ENCODE measurements around the gene SCARF1. TPM values are rescaled to one million over a fixed set of nuclear protein-coding genes. Genes with fewer than 3 reads are reported as not detected.
A peak's percentile ranks its signal among the peaks of the same experiment; 100 is the strongest.
"Not testable (repeated sequence)": the region's sequence is repeated elsewhere in the genome, so short reads cannot be mapped to it uniquely, and the experiment has no call there.

The SCARF1 gene
- 17.1 TPM for total RNA-seq

DNA sequence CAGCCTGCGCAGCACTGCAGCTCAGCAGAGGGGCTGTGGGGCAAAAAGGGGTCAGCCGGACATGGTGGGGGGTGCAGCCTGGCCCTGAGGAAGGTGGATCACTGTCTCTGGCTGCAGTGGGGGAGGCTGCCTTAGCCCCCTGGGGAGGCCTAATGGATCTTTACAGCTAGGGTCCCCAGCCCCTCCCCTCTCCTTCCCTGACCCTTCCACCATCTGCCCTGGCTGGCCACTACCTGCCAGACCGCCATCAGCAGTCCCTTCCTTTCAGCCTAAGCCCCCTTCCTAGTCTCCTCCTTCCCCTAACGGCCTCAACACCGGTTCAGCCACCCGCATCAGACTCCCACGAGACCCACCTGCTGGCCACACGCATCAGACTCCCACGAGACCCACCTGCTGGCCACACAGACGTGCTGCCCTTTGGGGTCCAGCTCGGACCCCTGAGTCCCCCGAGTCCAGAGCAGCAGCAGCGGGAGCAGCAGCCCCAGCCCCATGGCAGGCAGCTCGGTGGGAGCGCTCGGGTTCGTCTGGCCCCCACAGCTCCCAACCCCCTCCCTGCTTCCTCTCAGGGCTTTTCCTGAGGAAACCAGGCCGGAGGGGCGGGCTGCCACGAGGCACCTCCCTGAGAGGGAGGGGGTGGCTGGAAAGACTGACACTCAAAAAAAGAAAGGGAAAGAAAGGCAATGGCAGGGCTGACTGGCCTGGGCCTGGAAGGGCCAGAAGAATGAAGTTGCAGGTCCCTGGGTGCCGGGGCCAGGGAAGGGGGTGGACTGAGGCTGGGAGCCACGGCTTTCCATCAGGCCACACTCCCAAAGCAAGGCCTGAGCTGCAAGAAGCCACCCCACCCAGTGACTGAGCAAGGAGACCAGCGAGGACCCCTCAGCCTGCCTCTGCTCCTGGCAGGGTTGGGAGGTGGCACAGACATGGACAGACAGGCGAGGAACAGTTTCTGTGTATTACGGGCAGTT is at the start of gene SCARF1:
TSS of gene SCARF1 (minus strand) at position 526 of the 965 bp plus-strand sequence. CDS start at position 491, 35 bp downstream.
- peak; percentile 32 for DNase-seq

- no peak for DNase-seq
Observed at GRCh38 chr17:1693339-1693738, 47.8 kb upstream of the SCARF1 start.

DNA sequence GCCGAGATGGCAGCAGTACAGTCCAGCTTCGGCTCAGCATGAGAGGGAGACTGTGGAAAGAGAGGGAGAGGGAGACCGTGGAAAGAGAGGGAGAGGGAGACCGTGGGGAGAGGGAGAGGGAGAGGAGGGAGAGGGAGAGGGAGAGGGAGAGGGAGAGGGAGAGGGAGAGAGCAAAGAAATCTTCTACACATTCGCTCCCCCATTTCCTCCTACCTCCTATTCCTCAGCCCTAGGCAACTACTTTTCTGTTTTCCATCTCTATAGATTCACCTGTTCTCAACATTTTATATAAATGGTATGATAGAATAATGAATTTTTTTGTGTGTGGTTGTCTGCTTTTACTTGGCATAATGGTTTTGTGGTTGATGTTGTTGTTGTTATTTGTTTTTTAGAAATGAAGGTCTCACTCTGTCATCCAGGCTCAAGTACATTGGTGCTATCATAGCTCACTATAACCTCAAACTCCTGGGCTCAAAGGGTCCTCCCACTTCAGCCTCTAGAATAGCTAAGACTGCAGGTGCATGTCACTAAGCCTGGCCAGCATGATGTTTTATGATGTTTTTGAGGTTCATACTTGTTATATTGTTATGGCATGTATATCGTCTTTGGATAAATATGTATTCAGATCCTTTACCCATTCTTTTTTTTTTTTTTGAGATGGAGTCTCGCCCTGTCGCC is 45.2 kb upstream of the SCARF1 start:
- no peak for DNase-seq

DNA sequence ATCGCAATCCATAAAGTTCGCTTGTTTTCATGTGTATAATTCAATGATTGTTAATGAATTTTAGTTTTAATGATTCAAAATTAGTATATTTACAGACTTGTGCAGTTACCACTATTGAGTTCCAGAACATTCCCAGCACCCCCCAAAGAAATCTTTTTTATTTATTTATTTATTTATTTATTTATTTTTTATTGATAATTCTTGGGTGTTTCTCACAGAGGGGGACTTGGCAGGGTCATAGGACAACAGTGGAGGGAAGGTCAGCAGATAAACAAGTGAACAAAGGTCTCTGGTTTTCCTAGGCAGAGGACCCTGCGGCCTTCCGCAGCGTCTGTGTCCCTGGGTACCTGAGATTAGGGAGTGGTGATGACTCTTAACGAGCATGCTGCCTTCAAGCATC is 42.9 kb upstream of the SCARF1 start:
- DNase-seq: not testable (repeated sequence)

GRCh38 chr17:1686086-1686485 is 40.6 kb upstream of the SCARF1 start:
- DNase-seq: no peak

GRCh38 chr17:1684378-1685189 is 39.1 kb upstream of the SCARF1 start, which contains the start of gene PRPF8:
Gene PRPF8 (minus strand): TSS chr17:1684867. CDS start chr17:1684571, 296 bp downstream.
- DNase-seq: peak; percentile 99

DNA sequence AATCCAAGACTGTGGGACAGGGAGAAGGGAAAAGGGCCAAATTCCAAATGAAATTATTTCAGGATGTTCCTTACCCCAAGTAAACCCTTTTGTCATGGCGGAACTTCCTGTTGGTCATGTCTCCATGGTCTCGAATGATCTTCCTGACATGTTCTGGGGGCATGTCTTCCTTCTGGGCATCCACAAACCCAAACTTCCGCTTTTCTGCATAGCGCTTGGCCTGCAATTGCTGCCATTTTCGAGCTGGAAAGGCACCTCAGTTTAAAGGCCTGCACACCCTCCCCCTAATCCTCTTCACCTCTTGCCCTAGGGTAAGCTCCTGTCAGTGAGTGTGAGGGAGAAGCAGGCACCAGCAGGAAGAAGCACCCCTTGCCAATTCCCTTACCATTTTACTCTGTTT is 37.9 kb upstream of the SCARF1 start:
- no peak for DNase-seq

- no peak for DNase-seq
Observed at GRCh38 chr17:1676401-1676800, 30.9 kb upstream of the SCARF1 start.

DNA sequence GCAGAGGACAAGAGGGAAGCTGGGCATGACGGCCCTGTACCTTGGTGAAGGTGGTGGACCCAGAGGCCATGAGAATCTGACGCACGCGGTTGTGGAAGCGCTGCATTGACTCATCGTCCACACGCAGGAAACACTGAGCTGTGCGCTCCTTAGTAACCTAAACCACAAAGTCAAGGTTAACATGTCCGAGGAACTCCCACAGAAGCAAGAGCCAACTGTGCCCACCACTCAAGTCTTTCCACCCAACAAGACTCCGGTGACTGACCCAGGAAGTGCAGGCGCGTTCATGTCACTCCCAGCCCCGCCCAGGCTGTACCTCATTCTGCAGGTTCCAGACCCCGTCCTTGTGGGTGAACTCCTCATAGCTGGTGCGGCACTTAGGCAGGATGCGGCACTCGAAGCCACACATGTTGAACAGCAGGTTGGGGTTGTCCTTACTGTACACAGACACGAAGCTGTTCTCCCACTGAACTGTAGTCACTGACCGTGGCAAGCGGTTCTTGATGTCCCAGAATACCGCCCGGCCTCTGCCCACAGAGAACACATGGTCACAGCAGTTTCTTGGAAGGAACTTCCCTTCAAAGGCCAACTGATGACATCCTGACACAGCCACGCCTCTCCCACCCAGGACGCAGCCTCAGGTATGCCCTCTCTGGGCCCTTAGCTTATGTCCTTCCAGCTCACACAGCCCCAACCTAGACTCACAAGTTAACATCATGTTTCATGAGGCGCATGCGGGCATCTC is 27.7 kb upstream of the SCARF1 start:
- no peak for DNase-seq

- not testable (repeated sequence) for DNase-seq
Observed at GRCh38 chr17:1663934-1664333, 18.4 kb upstream of the SCARF1 start.

- DNase-seq: no peak
Observed at GRCh38 chr17:1661045-1661444, 15.5 kb upstream of the SCARF1 start.

DNA sequence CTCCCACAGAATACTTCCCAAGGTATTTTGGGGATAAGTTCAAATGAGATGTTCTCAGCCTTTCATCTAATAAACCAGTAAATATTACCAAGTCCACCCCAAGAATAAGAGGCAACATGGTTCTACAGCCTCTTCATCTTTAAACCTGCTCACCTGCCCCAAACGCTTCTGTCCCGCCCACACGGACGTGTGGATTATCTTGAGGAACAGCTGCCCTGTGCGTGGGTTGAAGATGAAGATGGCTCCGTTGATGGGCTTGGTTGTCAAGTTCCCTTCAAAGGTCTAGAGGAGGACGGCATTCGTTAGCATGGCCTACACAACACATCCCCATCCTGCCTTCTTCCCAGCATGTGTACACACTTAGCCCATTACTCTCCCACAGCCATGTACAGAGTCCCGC is 12.6 kb upstream of the SCARF1 start:
- DNase-seq: no peak

- no peak for DNase-seq
Observed at GRCh38 chr17:1653735-1654134, 8.2 kb upstream of the SCARF1 start.

DNA sequence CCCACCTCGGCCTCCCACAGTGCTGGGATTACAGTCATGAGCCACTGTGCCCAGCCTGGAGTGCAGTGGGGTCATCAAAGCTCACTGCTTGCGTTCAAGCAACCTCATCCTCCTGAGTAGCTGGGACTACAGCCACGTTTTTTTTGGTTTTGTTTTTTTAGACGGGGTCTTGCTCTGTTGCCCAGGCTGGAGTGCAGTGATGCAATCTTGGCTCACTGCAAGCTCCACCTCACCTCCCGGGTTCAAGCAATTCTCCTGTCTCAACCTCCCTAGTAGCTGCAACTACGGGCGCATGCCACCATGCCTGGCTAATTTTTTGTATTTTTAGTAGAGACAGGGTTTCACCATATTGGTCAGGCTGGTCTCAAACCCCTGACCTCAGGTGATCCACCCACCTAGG is 7.3 kb upstream of the SCARF1 start:
- DNase-seq: not testable (repeated sequence)

GRCh38 chr17:1651559-1651844 is 6.0 kb upstream of the SCARF1 start:
- DNase-seq: no peak

GRCh38 chr17:1650731-1651558 is 5.4 kb upstream of the SCARF1 start:
- no peak for DNase-seq

- DNase-seq: peak; percentile 32
Observed at GRCh38 chr17:1649844-1650501, 4.4 kb upstream of the SCARF1 start, which contains the start of gene RILP. Gene RILP (minus strand): TSS chr17:1649866. CDS start chr17:1649804, 62 bp downstream.

- DNase-seq: peak; percentile 98
Observed at GRCh38 chr17:1648963-1649843, 3.7 kb upstream of the SCARF1 start.

Measured in tongue (tissue), 2 donors.